HG02884 (cell line): Measurements from ENCODE around the gene INPP5K.
"Not testable (repeated sequence)": the region's sequence is repeated elsewhere in the genome, so short reads cannot be mapped to it uniquely, and the experiment has no call there.

Source experiments
- ATAC-seq: cut with Tn5 transposase; IDR thresholded peaks from one replicate; pipeline ENCODE4 v1.9.1; 2021; ENCODE audit warnings: mild to moderate bottlenecking, moderate library complexity; ENCODE audit not compliant: unreplicated experiment

The INPP5K gene

GRCh38 chr17:1469231-1469852, 47.1 kb downstream of the INPP5K start:
- ATAC-seq: no peak

DNA sequence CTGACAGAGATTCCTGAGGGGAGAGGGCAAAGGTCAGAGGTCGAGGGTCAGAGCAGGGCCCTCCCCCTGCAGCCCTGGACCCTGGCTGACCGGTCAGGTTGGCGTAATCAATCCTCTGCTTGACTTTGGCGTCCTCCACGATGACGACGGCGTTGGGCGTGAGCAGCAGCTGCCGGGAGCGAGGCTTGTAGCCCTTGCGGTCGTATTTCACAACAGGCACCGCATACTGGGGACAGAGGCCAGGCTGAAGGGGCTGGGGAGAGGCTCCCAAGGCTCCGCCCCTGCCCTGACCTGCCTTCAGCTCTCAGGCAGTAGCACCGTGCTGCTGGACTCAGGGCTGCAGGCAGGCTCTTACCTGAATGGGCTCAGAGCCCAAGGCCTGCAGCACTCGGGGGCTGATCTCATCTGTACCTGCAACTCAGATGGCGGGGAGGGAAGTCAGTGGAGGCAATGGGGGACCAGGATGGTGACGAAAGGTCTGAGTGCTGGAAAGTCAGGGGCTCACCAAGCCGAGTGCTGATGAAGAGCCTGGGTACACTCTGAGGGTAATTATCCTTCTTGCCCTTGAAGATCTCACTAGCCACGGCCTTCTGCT, 48.4 kb downstream of the INPP5K start:
- ATAC-seq: no peak

DNA sequence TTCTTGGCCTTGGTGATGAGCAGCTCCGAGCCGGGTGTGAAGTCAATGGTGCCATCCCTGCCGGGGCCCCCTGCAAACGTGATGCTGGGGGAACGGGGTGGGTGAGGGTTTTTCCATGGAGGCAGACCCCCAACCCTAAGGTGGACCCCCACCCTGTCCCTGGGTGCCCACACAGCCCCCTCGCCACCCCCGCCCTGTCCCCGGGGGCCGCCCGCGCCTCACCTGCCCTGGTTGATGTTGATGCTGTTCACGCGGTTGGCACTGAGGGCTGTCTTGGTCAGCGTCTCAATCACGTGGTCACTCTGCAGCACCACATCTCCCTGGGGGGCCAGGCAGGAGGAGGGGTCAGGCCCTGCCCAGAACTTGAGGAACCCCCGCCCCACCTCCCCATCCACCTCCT, 49.2 kb downstream of the INPP5K start:
- no peak for ATAC-seq

DNA sequence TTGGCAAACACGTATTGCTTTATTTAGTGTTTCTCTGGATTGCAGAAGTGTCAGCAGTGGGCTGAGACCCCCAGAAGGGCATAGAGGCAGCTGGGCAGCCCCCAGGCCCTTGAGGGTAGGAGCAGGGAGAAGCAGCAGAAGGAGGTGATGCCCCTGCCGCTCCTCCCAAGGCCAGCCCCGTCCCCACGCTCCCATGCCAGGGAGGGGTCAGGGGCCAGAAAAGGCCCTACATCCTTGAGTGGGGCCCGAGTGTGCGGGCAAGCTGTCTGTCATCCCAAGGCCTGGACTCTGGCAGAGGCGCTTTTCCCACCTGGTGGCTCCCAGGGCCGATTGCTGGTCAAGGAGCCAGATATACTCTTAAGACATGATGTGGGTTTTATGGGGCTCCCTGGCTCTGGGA, 52.2 kb downstream of the INPP5K start:
- ATAC-seq: no peak

DNA sequence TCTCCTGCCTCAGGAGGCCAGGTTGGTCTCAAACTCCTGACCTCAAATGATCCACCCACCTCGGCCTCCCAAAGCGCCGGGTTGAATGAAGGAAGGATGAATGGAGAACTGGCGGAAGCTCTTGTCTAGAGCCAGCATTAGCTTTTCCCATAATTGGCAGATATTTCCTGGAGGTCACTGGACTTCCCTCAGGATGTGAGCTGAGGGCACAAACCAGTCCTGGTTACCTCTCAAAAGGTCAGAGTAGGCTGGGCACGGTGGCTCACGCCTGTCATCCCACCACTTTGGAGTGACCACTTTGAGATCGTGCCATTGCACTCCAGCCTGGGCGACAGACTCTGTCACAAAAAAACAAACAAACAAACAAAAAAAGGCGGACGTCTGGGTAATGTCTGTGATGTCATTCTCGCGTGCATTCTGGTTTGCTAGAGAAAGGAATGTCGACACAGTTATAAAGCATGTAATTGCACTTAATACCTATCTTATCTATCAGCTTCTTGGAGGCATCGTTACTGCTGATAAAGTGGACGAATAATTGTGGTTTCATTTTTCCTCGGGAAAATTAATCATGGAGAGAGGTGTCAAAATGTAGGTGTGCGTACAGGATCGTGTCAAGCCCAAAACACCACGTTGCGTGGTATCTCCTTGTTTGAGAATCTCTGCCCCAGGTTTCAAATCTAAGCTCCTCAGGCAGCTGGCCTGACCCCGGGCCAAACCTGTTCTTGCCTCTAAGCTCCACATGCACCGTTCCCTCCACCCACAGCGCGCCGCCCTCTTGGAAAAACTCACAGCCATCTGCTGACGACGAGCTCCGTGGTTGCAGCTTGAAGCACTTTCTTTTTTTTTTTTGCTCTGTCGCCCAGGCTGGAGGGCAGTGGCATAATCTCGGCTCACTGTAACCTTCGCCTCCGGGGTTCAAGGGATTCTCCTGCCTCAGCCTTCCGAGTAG, 54.0 kb downstream of the INPP5K start:
- no peak for ATAC-seq

DNA sequence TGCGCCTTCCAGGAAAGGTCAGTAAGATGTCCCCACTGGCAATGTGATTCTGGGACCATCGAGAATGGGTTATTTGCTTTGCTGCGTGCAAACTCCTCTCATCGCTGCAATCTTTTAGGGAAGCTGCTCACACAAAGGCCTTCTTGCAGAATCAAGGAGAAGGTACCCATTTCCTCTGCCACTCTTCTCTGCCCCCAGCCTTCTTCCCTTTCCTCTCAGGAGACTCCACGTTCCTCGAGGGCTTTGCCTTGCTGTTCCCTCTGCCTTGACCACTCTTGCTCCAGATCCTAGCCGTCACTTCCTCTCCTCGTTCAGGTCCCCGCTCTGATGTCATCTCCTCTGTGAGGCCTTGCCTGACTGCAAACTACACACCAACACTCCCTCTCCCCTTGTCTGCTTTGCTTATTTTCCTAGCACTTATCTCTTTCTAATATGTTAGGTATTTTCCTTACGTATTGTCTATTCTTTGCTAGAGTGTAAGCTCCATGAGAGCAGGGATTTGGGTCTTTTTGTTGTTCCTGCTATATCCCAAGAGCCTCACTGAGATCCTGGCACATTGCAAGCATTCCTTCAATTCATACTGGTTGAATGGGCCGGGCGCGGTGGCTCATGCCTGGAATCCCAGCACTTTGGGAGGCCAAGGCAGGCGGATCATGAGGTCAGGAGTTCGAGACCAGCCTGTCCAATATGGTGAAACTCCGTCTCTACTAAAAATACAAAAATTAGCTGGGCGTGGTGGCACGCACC, 55.0 kb downstream of the INPP5K start:
- ATAC-seq: no peak

DNA sequence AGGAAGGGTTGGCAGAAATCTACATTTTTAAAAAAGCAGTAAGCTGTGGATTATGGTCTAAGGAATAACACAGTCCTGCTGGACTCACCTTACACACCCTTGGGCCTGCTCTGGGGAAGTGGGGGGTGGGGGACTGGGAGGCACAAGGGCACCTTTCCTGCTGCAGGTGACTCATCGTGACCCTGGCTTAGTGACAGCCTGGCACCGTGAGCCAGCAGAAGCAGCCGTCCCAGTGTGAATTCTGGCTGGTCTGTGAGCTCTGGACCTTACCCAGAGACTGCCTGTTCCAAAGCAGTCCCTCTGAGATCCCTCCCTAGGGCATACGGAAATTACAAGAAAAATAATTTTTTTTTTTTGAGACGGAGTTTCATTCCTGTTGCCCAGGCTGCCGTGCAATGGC, 56.2 kb downstream of the INPP5K start:
- no peak for ATAC-seq

DNA sequence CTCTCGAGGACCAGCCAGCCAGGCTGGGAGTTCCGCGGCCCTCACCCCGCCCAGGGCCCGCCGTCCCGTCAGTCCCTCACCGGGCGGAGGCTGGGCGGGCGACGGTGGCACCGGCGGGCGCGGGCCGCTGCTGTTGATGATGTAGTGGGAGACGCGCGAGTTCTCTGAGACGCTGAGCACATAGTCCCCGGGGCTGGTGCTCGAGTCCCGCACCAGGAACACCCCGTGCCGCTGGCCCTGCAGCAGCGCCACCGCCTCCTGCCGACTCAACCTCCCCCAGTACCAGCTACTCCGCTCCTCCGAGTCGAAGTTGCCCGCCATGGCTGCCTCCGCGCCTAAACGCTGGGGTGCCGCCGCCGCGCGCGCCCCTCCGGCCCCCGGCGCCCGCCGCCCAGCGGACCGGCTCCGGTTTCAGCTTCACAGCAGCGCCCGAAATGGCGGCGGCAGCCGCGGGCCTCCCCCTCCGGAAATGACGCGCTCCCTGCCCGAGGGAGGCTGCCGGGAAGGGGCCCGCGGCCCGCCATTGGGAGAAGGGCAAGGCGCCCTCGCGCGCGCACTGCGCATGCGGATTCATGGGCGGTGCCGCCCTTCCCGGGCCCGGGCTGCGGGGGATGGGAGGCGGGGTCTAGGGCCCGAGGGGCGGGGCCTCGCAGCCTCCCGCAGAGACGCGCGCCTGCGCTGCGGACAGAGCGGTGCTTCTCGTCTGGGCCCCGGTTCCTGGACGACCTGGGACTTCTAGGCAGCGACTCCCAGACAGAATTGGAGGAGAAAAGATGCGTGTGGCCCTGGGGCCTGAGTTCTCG, 60.4 kb downstream of the INPP5K start, which contains the start of gene CRK:
TSS of gene CRK (minus strand) at position 436 of the 803 bp plus-strand sequence. CDS start at position 321, 115 bp downstream.
- ATAC-seq: peak; percentile 56

DNA sequence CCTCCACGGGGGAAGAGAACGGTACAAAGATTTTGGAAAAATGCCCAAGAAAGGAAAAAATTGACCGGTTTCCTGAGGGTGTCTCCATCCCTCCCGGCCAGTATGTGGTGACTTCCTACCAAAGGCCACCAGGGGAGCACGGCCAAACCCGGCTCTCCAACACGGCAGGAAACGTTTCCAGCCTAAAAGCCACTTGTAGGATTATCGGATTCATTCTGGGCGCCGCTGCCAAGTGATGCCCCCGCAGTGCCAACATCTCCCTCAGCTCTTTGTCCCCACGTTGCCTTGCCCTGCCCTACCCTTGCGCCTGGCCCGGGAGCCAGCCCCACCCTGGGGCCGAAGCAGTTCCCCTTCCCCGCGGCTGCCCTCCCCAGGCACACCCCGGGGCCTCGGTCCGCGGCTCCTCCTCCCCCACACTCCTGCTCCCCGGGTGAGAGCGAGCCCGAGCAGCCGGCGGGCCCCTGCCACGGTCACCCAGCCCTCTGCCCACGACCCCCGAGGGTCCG, 61.1 kb downstream of the INPP5K start:
- peak; percentile 28 for ATAC-seq

GRCh38 chr17:1454541-1454940, 61.9 kb downstream of the INPP5K start:
- ATAC-seq: no peak

DNA sequence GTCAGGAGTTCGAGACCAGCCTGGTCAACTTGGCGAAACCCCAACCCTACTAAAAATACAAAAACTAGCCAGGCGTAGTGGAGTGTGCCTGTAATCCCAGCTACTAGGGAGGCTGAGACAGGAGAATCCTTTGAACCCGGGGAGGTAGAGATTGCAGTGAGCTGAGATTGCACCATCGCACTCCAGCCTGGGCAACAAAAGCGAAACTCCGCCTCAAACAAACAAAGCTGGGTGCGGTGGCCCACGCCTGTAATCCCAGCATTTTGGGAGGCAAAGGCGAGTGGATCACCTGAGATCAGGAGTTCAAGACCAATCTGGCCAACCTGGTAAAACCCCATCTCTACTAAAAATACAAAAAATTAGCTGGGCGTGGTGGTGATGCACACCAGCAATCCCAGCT, 62.7 kb downstream of the INPP5K start:
- ATAC-seq: not testable (repeated sequence)

GRCh38 chr17:1452836-1453235, 63.6 kb downstream of the INPP5K start:
- ATAC-seq: no peak

DNA sequence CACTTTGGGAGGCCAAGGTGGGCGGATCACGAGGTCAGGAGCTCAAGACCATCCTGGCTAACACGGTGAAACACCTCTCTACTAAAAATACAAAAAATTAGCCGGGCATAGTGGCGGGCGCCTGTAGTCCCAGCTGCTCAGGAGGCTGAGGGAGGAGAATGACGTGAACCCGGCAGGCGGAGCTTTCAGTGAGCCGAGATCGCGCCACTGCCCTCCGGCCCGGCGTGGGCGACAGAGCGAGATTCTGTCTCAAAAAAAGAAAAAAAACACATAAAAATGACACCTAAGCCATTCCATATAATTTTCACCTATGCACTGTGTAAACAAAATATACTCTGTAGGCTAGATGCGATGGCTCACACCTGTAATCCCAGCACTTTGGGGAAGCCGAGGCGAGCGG, 66.2 kb downstream of the INPP5K start:
- ATAC-seq: not testable (repeated sequence)

DNA sequence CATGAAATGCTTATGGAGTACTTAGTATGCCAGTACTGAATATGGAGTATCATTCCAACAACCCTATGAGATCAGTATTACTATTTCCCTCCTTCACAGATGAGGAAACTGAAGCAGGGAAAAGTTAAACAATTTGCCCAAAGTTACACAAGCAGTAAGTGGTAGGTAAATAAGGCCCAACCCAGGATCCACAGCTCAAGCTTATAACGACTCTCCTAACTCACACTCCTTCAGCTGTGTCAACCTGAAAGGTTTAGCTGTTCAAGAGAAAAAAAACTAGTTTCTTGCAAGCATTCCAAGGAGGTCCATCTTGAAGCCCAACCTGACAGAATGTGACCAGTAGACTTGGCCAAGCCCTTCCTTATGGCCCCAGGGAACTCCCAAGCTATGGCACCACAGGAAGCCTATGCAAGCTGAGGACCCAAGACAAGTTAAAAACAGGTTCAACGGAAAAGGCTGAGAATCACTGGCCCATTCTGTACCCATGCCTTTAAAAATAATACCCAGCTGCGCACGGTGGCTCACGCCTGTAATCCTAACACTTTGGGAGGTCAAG, 66.9 kb downstream of the INPP5K start:
- ATAC-seq: no peak

- ATAC-seq: no peak
These were observed 69.4 kb downstream of the INPP5K start for GRCh38 chr17:1447052-1447451.

- ATAC-seq: no peak
These were observed 70.2 kb downstream of the INPP5K start for GRCh38 chr17:1446201-1446600.

GRCh38 chr17:1445695-1446094, 70.7 kb downstream of the INPP5K start:
- ATAC-seq: not testable (repeated sequence)
